ENCODE data around the gene VAV2. TPM values are rescaled to one million over a fixed set of nuclear protein-coding genes. Genes with fewer than 3 reads are reported as not detected.

Gene VAV2
- total and polyA plus RNA-seq, 2 experiments from 2014 or later, result 10.8 to 15.3 TPM

DNA sequence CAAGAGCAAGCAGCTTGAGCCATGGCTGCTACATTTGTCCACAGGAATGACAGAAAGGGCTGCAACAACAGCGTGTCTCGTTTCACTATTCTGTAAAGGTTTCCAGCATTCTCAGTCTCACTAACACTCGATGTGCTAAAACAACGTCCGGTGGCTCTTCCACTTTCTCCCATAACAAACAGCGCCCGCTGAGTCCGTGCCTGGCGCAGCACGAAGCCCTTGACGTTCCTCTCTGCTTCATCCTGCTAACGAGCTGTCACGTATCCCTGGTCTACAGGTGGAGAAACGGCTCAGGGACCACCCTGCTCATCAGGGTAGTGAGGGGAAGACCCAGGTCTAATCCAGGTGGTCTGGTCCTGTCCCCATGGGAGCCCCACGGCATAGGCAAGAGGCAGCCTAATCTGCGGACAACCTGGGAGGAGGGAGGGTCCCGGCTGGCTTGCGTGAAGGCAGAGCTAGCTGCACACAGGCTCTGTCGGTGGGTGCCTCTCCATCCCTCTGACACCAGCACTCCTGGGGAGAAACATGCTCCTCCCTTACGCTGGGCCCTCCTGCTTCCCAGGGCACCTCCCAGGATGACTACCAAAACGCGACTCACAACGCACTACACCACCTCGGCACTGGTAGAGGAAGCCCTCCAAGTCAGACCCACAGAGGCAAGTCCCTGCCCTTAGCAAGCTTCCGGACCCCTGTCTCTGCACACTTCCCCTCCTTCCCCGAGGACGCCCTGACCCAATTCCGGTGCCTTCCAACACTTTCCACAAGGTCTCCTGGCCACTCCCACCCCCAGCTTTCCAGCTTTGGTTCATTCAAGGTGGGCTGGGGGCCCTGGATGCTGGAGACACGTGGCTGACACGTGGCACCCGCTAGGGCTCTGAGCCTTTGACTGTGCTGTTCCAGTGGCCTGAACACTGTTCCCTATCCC is 43.3 kb downstream of the VAV2 start:
- no peak overlapping the region for H3K27ac ChIP-seq
- no peaks in the 10 kb centered on the region for H3K27me3 ChIP-seq
- no peaks in the 10 kb centered on the region for H3K9me3 ChIP-seq (ENCODE audit: low read depth)
- H3K36me3 ChIP-seq, result no peaks in the 10 kb centered on the region
- H3K4me3 ChIP-seq, result no peak overlapping the region
- H3K4me1 ChIP-seq (ENCODE audit: low read depth), result no peaks in the 10 kb centered on the region
- no peak for DNase-seq (ENCODE audit: low read depth in 1 of 2, low spot score in 1 of 2)
- TF ChIP-seq, protein P1, sequence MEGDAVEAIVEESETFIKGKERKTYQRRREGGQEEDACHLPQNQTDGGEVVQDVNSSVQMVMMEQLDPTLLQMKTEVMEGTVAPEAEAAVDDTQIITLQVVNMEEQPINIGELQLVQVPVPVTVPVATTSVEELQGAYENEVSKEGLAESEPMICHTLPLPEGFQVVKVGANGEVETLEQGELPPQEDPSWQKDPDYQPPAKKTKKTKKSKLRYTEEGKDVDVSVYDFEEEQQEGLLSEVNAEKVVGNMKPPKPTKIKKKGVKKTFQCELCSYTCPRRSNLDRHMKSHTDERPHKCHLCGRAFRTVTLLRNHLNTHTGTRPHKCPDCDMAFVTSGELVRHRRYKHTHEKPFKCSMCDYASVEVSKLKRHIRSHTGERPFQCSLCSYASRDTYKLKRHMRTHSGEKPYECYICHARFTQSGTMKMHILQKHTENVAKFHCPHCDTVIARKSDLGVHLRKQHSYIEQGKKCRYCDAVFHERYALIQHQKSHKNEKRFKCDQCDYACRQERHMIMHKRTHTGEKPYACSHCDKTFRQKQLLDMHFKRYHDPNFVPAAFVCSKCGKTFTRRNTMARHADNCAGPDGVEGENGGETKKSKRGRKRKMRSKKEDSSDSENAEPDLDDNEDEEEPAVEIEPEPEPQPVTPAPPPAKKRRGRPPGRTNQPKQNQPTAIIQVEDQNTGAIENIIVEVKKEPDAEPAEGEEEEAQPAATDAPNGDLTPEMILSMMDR (IDR thresholded peaks at IDR 0.05; ENCODE audit: low read depth, low read length), result no peak

- H3K27me3 ChIP-seq, result no peaks in the 10 kb centered on the region
- DNase-seq (ENCODE audit: low read depth in 1 of 2, low spot score in 1 of 2), result no peak
- TF ChIP-seq, protein P1 (IDR thresholded peaks at IDR 0.05; ENCODE audit: low read depth, low read length), result no peak
- H3K27ac ChIP-seq, result no peak overlapping the region
- H3K4me3 ChIP-seq, result no peak overlapping the region
- no peaks in the 10 kb centered on the region for H3K4me1 ChIP-seq (ENCODE audit: low read depth)
- no peaks in the 10 kb centered on the region for H3K36me3 ChIP-seq
- H3K9me3 ChIP-seq (ENCODE audit: low read depth), result no peaks in the 10 kb centered on the region
These were observed 44.0 kb downstream of the VAV2 start for GRCh38 chr9:133948131-133948530.

- DNase-seq (ENCODE audit: low read depth in 1 of 2, low spot score in 1 of 2), result no peak
- Histone ChIP-seq H3K36me3 (no peaks in the 10 kb centered on the region), H3K4me3 (no peak overlapping the region), H3K9me3 (ENCODE audit: low read depth) (no peaks in the 10 kb centered on the region), H3K4me1 (ENCODE audit: low read depth) (no peaks in the 10 kb centered on the region), H3K27me3 (no peaks in the 10 kb centered on the region), H3K27ac (no peak overlapping the region)
- TF ChIP-seq, protein P1 (IDR thresholded peaks at IDR 0.05; ENCODE audit: low read depth, low read length), result no peak
These were observed 45.2 kb downstream of the VAV2 start for GRCh38 chr9:133946840-133947486.

GRCh38 chr9:133945977-133946753 is 46.0 kb downstream of the VAV2 start:
- no peak overlapping the region for H3K4me3 ChIP-seq
- no peak overlapping the region for H3K27ac ChIP-seq
- no peaks in the 10 kb centered on the region for H3K36me3 ChIP-seq
- no peak for DNase-seq (ENCODE audit: low read depth in 1 of 2, low spot score in 1 of 2)
- H3K27me3 ChIP-seq, result no peaks in the 10 kb centered on the region
- no peaks in the 10 kb centered on the region for H3K4me1 ChIP-seq (ENCODE audit: low read depth)
- TF ChIP-seq, protein P1 (IDR thresholded peaks at IDR 0.05; ENCODE audit: low read depth, low read length), result no peak
- H3K9me3 ChIP-seq (ENCODE audit: low read depth), result no peaks in the 10 kb centered on the region

GRCh38 chr9:133945314-133945975 is 46.7 kb downstream of the VAV2 start:
- Histone ChIP-seq H3K36me3 (no peaks in the 10 kb centered on the region), H3K4me1 (ENCODE audit: low read depth) (peaks cover 5% of the 10 kb centered on the region), H3K27me3 (no peaks in the 10 kb centered on the region), H3K4me3 (no peak overlapping the region), H3K9me3 (ENCODE audit: low read depth) (no peaks in the 10 kb centered on the region), H3K27ac (no peak overlapping the region)
- TF ChIP-seq, protein P1 (IDR thresholded peaks at IDR 0.05; ENCODE audit: low read depth, low read length), result no peak
- DNase-seq (ENCODE audit: low read depth in 1 of 2, low spot score in 1 of 2), result no peak

Data from cardiac muscle cell (in vitro differentiated cells and primary cell).